Pancreas (tissue), 10 donors: ENCODE measurements around the gene KCNAB3. TPM values are rescaled to one million over a fixed set of nuclear protein-coding genes. Genes with fewer than 3 reads are reported as not detected.
"Not testable (repeated sequence)": the region's sequence is repeated elsewhere in the genome, so short reads cannot be mapped to it uniquely, and the experiment has no call there.

ENCODE experiments used
- ATAC-seq, 4 donors: fragments of 200-7000 bp; cut with Tn5 transposase; one replicate each; pipeline versions ENCODE4 v1.8.0 to v1.9.1; 2020; ENCODE audit warnings: mild to moderate bottlenecking in 4 of 4, moderate library complexity in 4 of 4
- DNase-seq, 6 donors: peaks; one replicate each; pipeline ENCODE4 v3.0.0-alpha.2; 2020
- FAIRE-seq: peaks from 2 replicates; lab custom pipeline; 2012; peaks lifted over from hg19 to GRCh38; lab: Jason Lieb, UNC
- H3K27ac ChIP-seq, 4 donors: fragments of 200-600 bp; sonication (generic); 1 replicate in 3 of 4; 2 replicates in 1 of 4; pipeline versions ENCODE4 v1.5.0 to v1.8.0; 2020
- H3K27me3 ChIP-seq, 4 donors: fragments of 200-600 bp; one replicate each; pipeline ENCODE4 v1.8.0; 2021
- H3K36me3 ChIP-seq, 3 donors: fragments of 200-600 bp; sonication (generic) in 1 of 3; one replicate each; pipeline versions ENCODE4 v1.5.0 to v1.8.0; 2020 to 2021
- H3K4me1 ChIP-seq, 3 donors: fragments of 200-600 bp; one replicate each; pipeline ENCODE4 v1.8.0; 2021
- H3K4me3 ChIP-seq, 4 donors: fragments of 200-600 bp; sonication (generic) in 2 of 4; one replicate each; pipeline versions ENCODE4 v1.5.0 to v1.8.0; 2020 to 2021
- H3K9me3 ChIP-seq, 4 donors: fragments of 200-600 bp; one replicate each; pipeline ENCODE4 v1.8.0; 2021
- CTCF ChIP-seq, 4 donors: fragments of 200-600 bp; sonication (generic) in 3 of 4; IDR thresholded peaks; one replicate each; pipeline versions ENCODE4 v1.5.0 to v1.8.0; 2021; ENCODE audit warnings: antibody characterized with exemption in 4 of 4
- WGBS, 2 donors: extraction: QIAGEN DNeasy Blood & Tissue Kit; methylation state at CpG; one replicate each; pipeline ENCODE4 v1.1.7; 2013; 5-methylcytosine and 5-hydroxymethylcytosine counted together
- intact Hi-C, 3 donors: fragments of 100-400 bp; cut with DNase I; formaldehyde crosslinking; loops; one replicate each; pipeline versions ENCODE4 v1.11.1 to v1.14.2; 2022
- polyA plus RNA-seq, 2 donors: library from polyadenylated mRNA; stranded (reverse); fragments of 200-250 nt; gene quantifications; one replicate each; pipeline ENCODE4 v1.2.3, GENCODE V29; 2013
- total RNA-seq, 6 donors: library from RNA; stranded (reverse); fragmentation: NEBNext Ultra II Directional in 4 of 6; extraction: Animal tissue kit (Norgen Biotek cat#: 25700) in 4 of 6; gene quantifications; one replicate each; pipeline versions ENCODE4 v1.2.1 to v1.2.4, GENCODE V29; 2021 to 2023
- donor health status: healthy with polysubstance abuse.
- donor health status: DM: no; HTN: no; CAD: no; lungs with moderate emphysema.
- donor health status: DM: no; HTN: no; CAD: no.
- donor health status: control.
- donor health status: control.
- donor health status: Bipolar disorder and iron deficiency.
- donor health status: DM: yes; HTN: yes; CAD: no.
- donor health status: DM: no; HTN: no; CAD: no.
- donor health status: DM: no; HTN: no; CAD: no.
- donor health status: DM: yes; HTN: yes; CAD: no.

The KCNAB3 gene
- total and polyA plus RNA-seq, 8 donors, result 0.51 to 8.1 (median 1.4) TPM

- H3K36me3 ChIP-seq, result no peaks in the 10 kb centered on the region
- no peak overlapping the region for H3K4me3 ChIP-seq
- WGBS, 2 donors, result 73 to 86% methylated on average over 9 of the region's 9 CpGs
- no peak overlapping the region for H3K27ac ChIP-seq
- FAIRE-seq (no peak), ATAC-seq (no peak), DNase-seq (no peak)
- intact Hi-C loops, result no loop called here
- no peaks in the 10 kb centered on the region for H3K9me3 ChIP-seq
- peaks cover 0 to 6% (median 2%) of the 10 kb centered on the region in 4 donors for H3K27me3 ChIP-seq
- no peak for TF ChIP-seq CTCF (IDR thresholded peaks at IDR 0.05)
- H3K4me1 ChIP-seq, result no peaks in the 10 kb centered on the region
Observed at GRCh38 chr17:7959503-7960253, 30.0 kb upstream of the KCNAB3 start.

GRCh38 chr17:7956228-7956965 is 26.7 kb upstream of the KCNAB3 start:
- ATAC-seq (no peak), DNase-seq (peak in 1 of 6 donors; percentile 22), FAIRE-seq (no peak)
- no peaks in the 10 kb centered on the region for H3K4me1 ChIP-seq
- H3K9me3 ChIP-seq, result no peaks in the 10 kb centered on the region
- H3K27ac ChIP-seq, result no peak overlapping the region
- H3K36me3 ChIP-seq, result no peaks in the 10 kb centered on the region
- intact Hi-C loops, result no loop called here
- TF ChIP-seq CTCF (IDR thresholded peaks at IDR 0.05), result no peak
- H3K4me3 ChIP-seq, result no peak overlapping the region
- WGBS, 2 donors, result 71 to 84% methylated on average over 11 of the region's 11 CpGs
- H3K27me3 ChIP-seq, result peaks cover 0 to 6% (median 2%) of the 10 kb centered on the region in 4 donors

GRCh38 chr17:7955414-7956227 is 26.0 kb upstream of the KCNAB3 start:
- no peak for ATAC-seq
- intact Hi-C loops, result no loop called here

GRCh38 chr17:7953266-7953665 is 23.6 kb upstream of the KCNAB3 start:
- H3K27me3 ChIP-seq, ATAC-seq, H3K9me3 ChIP-seq, FAIRE-seq, H3K4me3 ChIP-seq, DNase-seq, H3K27ac ChIP-seq, H3K4me1 ChIP-seq, intact Hi-C loops, H3K36me3 ChIP-seq: not testable (repeated sequence)
- WGBS, 2 donors, result 87 to 92% methylated on average over 13 of the region's 13 CpGs

More at GRCh38 chr17:7955414-7956227, 26.0 kb upstream of the KCNAB3 start:
- H3K36me3 ChIP-seq, result no peaks in the 10 kb centered on the region
- no peak for FAIRE-seq
- H3K27me3 ChIP-seq, result peaks cover 0 to 6% (median under 1%) of the 10 kb centered on the region in 4 donors
- no peak for TF ChIP-seq CTCF (IDR thresholded peaks at IDR 0.05)
- no peak for DNase-seq
- H3K4me3 ChIP-seq, result no peak overlapping the region
- WGBS, 2 donors, result 71 to 78% methylated on average over 13 of the region's 13 CpGs
- H3K27ac ChIP-seq, result no peak overlapping the region
- no peaks in the 10 kb centered on the region for H3K4me1 ChIP-seq
- no peaks in the 10 kb centered on the region for H3K9me3 ChIP-seq
